Gastroesophageal sphincter (tissue), 4 donors: ENCODE results near the gene PDIA4. TPM values are rescaled to one million over a fixed set of nuclear protein-coding genes. Genes with fewer than 3 reads are reported as not detected.

Source experiments
- ATAC-seq: fragments of 150-250 bp; one replicate; pipeline ENCODE4 v1.9.1; 2016; ENCODE audit warnings: mild to moderate bottlenecking, moderate library complexity
- H3K27ac ChIP-seq, 4 donors: fragments of 200-600 bp; sonication (generic) in 3 of 4; 1 replicate in 3 of 4; 2 replicates in 1 of 4; pipeline ENCODE4 v1.5.1; 2016 to 2019
- H3K27me3 ChIP-seq: fragments of 200-600 bp; sonication (generic); one replicate; pipeline ENCODE4 v1.5.1; 2019
- H3K36me3 ChIP-seq, 2 donors: fragments of 200-600 bp; sonication (generic); one replicate each; pipeline ENCODE4 v1.5.1; 2019; ENCODE audit warnings: control low read depth in 1 of 2
- H3K4me1 ChIP-seq, 3 donors: fragments of 200-600 bp; sonication (generic); 1 replicate in 2 of 3; 2 replicates in 1 of 3; pipeline ENCODE4 v1.5.1; 2016 to 2019; ENCODE audit warnings: control low read depth in 2 of 3
- H3K4me3 ChIP-seq, 2 donors: fragments of 200-600 bp; sonication (generic); one replicate each; pipeline ENCODE4 v1.5.1; 2019; ENCODE audit warnings: mild to moderate bottlenecking in 1 of 2, moderate library complexity in 1 of 2
- H3K9me3 ChIP-seq, 3 donors: fragments of 200-600 bp; sonication (generic); one replicate each; pipeline ENCODE4 v1.5.1; 2017 to 2019; ENCODE audit warnings: control low read depth in 2 of 3
- EP300 ChIP-seq: sonication (generic); formaldehyde crosslinking; IDR thresholded peaks from one replicate; pipeline ENCODE4 v1.6.1; 2017; ENCODE audit warnings: antibody characterized with exemption, mild to moderate bottlenecking
- POLR2A ChIP-seq, 2 donors: fragments of 450-650 bp; IDR thresholded peaks; one replicate each; pipeline ENCODE4 v1.6.1; 2017; ENCODE audit warnings: antibody characterized with exemption in 2 of 2, mild to moderate bottlenecking in 2 of 2, moderate library complexity in 1 of 2
- POLR2AphosphoS5 ChIP-seq: sonication (generic); formaldehyde crosslinking; IDR thresholded peaks from one replicate; pipeline ENCODE4 v1.6.1; 2017; ENCODE audit warnings: antibody characterized with exemption
- WGBS, 2 donors: methylation state at CpG; one replicate each; pipeline ENCODE4 v1.1.5; 2018; ENCODE audit warnings: low coverage in 1 of 2; 5-methylcytosine and 5-hydroxymethylcytosine counted together
- total RNA-seq, 4 donors: library from RNA; depleted of rRNA; stranded (reverse); fragments of >200 nt; gene quantifications; one replicate each; pipeline ENCODE4 v1.1.0, GENCODE V29; 2016
- TF ChIP-seq, protein P1 (sequence below), 4 experiments: fragments of 200-600 bp in 2 of 4; fragments of 450-650 bp in 2 of 4; sonication (generic) in 1 of 4; IDR thresholded peaks; one replicate each; pipeline ENCODE4 v1.5.1; 2017 to 2019; ENCODE audit warnings: antibody characterized with exemption in 4 of 4, mild to moderate bottlenecking in 2 of 4, moderate library complexity in 2 of 4

PDIA4 gene, protein sequence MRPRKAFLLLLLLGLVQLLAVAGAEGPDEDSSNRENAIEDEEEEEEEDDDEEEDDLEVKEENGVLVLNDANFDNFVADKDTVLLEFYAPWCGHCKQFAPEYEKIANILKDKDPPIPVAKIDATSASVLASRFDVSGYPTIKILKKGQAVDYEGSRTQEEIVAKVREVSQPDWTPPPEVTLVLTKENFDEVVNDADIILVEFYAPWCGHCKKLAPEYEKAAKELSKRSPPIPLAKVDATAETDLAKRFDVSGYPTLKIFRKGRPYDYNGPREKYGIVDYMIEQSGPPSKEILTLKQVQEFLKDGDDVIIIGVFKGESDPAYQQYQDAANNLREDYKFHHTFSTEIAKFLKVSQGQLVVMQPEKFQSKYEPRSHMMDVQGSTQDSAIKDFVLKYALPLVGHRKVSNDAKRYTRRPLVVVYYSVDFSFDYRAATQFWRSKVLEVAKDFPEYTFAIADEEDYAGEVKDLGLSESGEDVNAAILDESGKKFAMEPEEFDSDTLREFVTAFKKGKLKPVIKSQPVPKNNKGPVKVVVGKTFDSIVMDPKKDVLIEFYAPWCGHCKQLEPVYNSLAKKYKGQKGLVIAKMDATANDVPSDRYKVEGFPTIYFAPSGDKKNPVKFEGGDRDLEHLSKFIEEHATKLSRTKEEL
- 10 to 100 TPM; 25.4 to 81.0 (median 46.5) TPM for total RNA-seq

GRCh38 chr7:149028346-149029109, at the start of gene PDIA4:
Gene PDIA4, minus strand, starts transcription at chr7:149028505. Its CDS starts 97 bp downstream, at chr7:149028408.
- peak; percentile 98 for ATAC-seq
- H3K27ac ChIP-seq: peak within 1 kb of the TSS; percentile 68 to 96 (median 94)
- no peaks in the 10 kb centered on the region for H3K9me3 ChIP-seq
- WGBS, 2 donors: 0% methylated on average over 1 to 15 of the region's 87 CpGs
- peak within 1 kb of the TSS; percentile 67 to 91 for H3K4me3 ChIP-seq
- H3K36me3 ChIP-seq: no peaks in the 10 kb centered on the region
- H3K4me1 ChIP-seq: peaks cover 0 to 32% (median 12%) of the 10 kb centered on the region in 3 donors
- no peaks in the 10 kb centered on the region for H3K27me3 ChIP-seq
- TF ChIP-seq, protein P1, sequence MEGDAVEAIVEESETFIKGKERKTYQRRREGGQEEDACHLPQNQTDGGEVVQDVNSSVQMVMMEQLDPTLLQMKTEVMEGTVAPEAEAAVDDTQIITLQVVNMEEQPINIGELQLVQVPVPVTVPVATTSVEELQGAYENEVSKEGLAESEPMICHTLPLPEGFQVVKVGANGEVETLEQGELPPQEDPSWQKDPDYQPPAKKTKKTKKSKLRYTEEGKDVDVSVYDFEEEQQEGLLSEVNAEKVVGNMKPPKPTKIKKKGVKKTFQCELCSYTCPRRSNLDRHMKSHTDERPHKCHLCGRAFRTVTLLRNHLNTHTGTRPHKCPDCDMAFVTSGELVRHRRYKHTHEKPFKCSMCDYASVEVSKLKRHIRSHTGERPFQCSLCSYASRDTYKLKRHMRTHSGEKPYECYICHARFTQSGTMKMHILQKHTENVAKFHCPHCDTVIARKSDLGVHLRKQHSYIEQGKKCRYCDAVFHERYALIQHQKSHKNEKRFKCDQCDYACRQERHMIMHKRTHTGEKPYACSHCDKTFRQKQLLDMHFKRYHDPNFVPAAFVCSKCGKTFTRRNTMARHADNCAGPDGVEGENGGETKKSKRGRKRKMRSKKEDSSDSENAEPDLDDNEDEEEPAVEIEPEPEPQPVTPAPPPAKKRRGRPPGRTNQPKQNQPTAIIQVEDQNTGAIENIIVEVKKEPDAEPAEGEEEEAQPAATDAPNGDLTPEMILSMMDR (IDR thresholded peaks at IDR 0.05): peak in 3 of 4 experiments; percentile 48 to 57 (median 50)
- TF ChIP-seq POLR2A (IDR thresholded peaks at IDR 0.05) (peak; percentile 81 to 83), EP300 (no peak), POLR2AphosphoS5 (peak; percentile 84)

GRCh38 chr7:149077594-149077993, 49.3 kb upstream of the PDIA4 start:
- Histone ChIP-seq H3K27me3 (no peaks in the 10 kb centered on the region), H3K4me3 (no peak overlapping the region), H3K36me3 (peaks cover 0 to 36% of the 10 kb centered on the region in 2 donors), H3K27ac (no peak overlapping the region), H3K4me1 (no peaks in the 10 kb centered on the region), H3K9me3 (no peaks in the 10 kb centered on the region)
- no peak for ATAC-seq
- no peak for TF ChIP-seq EP300
- no peak for TF ChIP-seq POLR2A (IDR thresholded peaks at IDR 0.05)
- TF ChIP-seq, protein P1 (IDR thresholded peaks at IDR 0.05): no peak
- TF ChIP-seq POLR2AphosphoS5: no peak
- whole genome bisulfite sequencing, 2 donors: 84 to 99% methylated on average over 8 to 9 of the region's 9 CpGs

DNA sequence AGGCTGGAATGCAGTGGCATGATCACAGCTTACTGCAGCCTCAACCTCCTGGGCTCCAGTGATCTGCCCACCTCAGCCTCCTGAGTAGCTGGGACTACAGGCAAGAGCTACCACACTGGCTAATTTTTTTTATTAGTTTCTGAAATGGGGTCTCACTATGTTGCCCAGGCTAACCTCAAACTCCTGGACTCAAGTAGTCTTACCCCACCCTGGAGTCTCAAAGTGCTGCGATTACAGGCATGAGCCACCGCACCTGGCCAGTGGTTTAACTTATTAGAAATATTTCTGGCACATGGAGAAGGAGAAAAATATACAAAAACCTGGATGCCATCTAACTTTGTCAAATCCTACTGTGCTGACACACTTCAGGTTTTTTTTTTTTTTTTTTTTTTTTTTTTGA, 47.0 kb upstream of the PDIA4 start:
- H3K27me3 ChIP-seq: no peaks in the 10 kb centered on the region
- H3K4me1 ChIP-seq: no peaks in the 10 kb centered on the region
- H3K9me3 ChIP-seq: no peaks in the 10 kb centered on the region
- H3K27ac ChIP-seq: no peak overlapping the region
- no peak for ATAC-seq
- no peak overlapping the region for H3K4me3 ChIP-seq
- TF ChIP-seq, protein P1 (IDR thresholded peaks at IDR 0.05): no peak
- no peak for TF ChIP-seq POLR2A (IDR thresholded peaks at IDR 0.05)
- 100% methylated on average over 2 of the region's 2 CpGs; no CpG with 5 or more reads in 1 of the 2 donors for WGBS, 2 donors
- H3K36me3 ChIP-seq: peaks cover 0 to 59% of the 10 kb centered on the region in 2 donors

DNA sequence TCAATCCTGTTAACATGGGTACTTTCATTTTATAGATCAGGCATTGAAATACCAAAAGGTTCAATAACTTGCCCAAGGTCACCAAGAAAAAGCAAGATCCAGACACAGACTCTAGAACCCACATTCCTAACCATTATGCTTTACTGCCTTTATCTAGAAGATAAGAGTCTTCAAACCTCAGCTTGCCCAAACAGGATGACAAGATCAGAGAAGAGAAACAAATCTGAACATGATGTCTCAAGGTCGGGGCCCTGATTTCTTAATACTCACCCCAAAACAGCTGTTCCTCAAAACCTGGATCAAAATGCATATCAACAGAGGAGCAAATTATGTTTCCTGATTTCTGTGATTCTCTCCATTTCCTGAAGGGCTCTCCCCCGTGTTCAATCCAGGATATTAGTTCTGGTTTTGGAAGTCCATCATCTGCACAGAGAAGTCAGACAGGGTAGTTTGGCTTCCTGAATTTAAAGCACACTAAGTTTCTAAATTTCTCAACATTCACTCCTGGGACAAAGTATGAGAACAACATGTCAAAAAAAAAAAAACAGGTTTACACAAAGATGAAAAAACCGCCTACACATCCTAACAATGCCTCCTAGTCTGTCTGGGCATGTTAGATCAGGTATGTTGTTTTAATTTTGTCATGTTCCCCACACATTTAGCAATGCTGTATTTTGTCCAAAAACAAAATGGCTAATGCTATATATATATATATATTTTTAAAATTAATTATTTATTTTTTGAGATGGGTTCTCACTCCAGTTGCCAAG, 46.0 kb upstream of the PDIA4 start:
- H3K36me3 ChIP-seq: peaks cover 0 to 58% of the 10 kb centered on the region in 2 donors
- WGBS, 2 donors: 79 to 100% methylated on average over 3 of the region's 3 CpGs
- TF ChIP-seq, protein P1 (IDR thresholded peaks at IDR 0.05): no peak
- TF ChIP-seq POLR2A (IDR thresholded peaks at IDR 0.05) (no peak), EP300 (no peak), POLR2AphosphoS5 (no peak)
- no peaks in the 10 kb centered on the region for H3K9me3 ChIP-seq
- H3K27ac ChIP-seq: no peak overlapping the region
- no peak overlapping the region for H3K4me3 ChIP-seq
- no peaks in the 10 kb centered on the region for H3K27me3 ChIP-seq
- no peak for ATAC-seq
- H3K4me1 ChIP-seq: no peaks in the 10 kb centered on the region
